SK-MEL-5 (cell line): Measurements from ENCODE around the gene DOK7. TPM values are rescaled to one million over a fixed set of nuclear protein-coding genes. Genes with fewer than 3 reads are reported as not detected.

Source experiments
- DNase-seq: peaks from one replicate; pipeline ENCODE4 v3.0.0-alpha.2; 2016; ENCODE audit warnings: low read depth, low spot score
- in situ Hi-C: cut with HindIII; loops from 2 replicates; pipeline ENCODE4 v1.10.0; 2016; ENCODE audit warnings: low sequenced_read_pairs, high pct_unique_total_duplicates, low pct_unique_long_range_greater_than_20kb
- total RNA-seq: library from RNA; depleted of rRNA; stranded (reverse); fragments of >200 nt; shearing (Covaris generic); gene quantifications from 2 replicates; pipeline ENCODE4 v1.2.3, GENCODE V29; 2014

The DOK7 gene
- total RNA-seq, 1 experiment from 2014 or later, result not detected

DNA sequence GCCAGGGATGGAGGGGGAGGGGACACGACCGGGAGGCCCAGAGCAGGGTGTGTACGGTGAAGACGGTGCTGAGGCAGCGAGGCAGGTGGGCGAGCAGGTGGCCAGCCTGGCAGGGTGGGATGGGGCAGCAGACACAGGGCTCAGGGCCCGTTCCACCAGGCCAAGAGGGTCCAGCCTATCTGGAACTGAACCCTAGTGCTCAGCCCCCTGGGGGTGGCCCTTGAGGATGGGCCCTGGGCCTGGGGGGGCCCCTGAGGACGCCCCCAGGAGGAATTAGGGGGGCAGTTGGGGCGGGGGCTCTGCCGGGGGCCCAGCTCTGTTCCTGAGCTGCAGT lies 24.3 kb upstream of the DOK7 start:
- in situ Hi-C loops, result no loop called here

DNA sequence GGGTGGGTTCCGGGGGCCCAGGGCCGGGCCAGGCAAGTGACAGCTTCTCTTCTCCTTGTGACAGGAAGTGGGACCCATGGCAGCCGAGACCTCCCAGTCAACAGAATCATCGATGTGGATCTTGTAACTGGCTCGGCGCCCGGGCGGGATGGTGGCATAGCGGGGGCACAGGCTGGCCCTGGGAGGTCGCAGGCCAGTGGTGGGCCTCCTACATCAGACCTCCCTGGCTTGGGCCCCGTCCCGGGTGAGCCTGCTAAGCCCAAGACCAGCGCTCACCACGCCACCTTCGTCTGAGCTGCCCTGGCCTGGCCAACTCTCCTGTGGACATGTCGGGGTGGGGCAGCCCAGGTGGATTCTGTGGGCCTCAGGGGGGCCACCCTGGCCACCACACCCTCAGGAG lies 23.7 kb upstream of the DOK7 start:
- in situ Hi-C loops, result no loop called here
- DNase-seq, result no peak

More for the DNA sequence above, 24.3 kb upstream of the DOK7 start:
- no peak for DNase-seq

DNA sequence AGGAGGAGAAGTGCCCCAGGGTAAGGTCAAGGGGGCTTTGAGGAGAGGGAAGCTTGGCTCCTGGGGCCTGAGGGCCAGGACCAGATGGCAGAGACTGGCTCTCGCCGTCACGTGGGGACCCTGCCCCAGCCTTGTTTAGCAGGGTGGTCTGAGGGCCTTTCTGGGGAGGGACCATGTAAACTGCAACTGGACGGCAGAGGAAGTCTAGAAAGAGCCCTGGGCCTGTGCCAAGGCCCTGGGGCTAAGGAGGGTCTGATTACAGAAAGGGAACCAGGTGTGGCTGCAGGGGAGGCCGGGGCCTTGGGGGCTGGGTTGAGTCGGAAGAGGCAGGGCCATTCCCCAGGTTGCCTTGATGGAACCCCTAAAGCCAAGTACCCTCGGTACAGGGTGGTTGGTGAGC lies 23.1 kb upstream of the DOK7 start:
- in situ Hi-C loops, result no loop called here
- DNase-seq, result no peak

GRCh38 chr4:3440979-3441500 lies 22.1 kb upstream of the DOK7 start:
- in situ Hi-C loops, result no loop called here
- DNase-seq, result no peak

GRCh38 chr4:3441501-3442459 lies 21.3 kb upstream of the DOK7 start, which contains the start of gene HGFAC:
Gene HGFAC, plus strand, starts transcription at chr4:3441968. Its CDS starts 34 bp downstream, at chr4:3442002.
- in situ Hi-C loops, result no loop called here
- no peak for DNase-seq

GRCh38 chr4:3442460-3442958 lies 20.6 kb upstream of the DOK7 start:
- DNase-seq, result no peak
- in situ Hi-C loops, result no loop called here

- DNase-seq, result peak; percentile 39
- in situ Hi-C loops, result no loop called here
Observed at GRCh38 chr4:3442959-3443749, 20.0 kb upstream of the DOK7 start.

DNA sequence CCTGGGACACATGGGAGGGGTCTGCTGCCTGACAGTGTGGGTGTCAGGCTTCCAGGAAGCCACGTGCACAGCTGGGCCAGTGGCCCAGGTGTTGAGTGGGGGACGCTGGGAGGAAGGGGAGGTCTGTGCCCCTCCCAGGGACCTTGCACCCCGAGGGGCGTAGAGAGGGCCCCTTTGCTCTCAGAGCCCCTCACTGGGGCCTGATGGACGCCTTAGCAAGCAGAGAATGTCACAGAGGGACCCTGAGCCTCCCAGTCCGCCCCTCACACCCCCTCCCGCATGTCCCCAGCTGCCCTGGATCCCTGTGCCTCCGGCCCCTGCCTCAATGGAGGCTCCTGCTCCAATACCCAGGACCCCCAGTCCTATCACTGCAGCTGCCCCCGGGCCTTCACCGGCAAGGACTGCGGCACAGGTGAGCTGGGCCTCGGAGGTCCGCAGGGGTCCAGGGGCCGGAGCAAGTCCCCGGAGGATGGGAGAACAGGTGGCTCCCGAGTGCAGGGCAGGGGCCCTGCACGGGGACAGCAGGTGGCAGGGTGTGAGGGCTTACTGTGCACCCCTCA lies 19.3 kb upstream of the DOK7 start:
- no peak for DNase-seq
- in situ Hi-C loops, result no loop called here

GRCh38 chr4:3444351-3445110 lies 18.6 kb upstream of the DOK7 start:
- DNase-seq, result no peak
- in situ Hi-C loops, result no loop called here

GRCh38 chr4:3445111-3445820 lies 17.8 kb upstream of the DOK7 start:
- DNase-seq, result no peak
- in situ Hi-C loops, result no loop called here

GRCh38 chr4:3445829-3446545 lies 17.1 kb upstream of the DOK7 start:
- DNase-seq, result no peak
- in situ Hi-C loops, result no loop called here

GRCh38 chr4:3446631-3447320 lies 16.3 kb upstream of the DOK7 start:
- no peak for DNase-seq
- in situ Hi-C loops, result no loop called here

GRCh38 chr4:3447431-3448395 lies 15.4 kb upstream of the DOK7 start:
- DNase-seq, result no peak
- in situ Hi-C loops, result no loop called here

- no peak for DNase-seq
- in situ Hi-C loops, result no loop called here
Observed at GRCh38 chr4:3449047-3449573, 14.0 kb upstream of the DOK7 start.
